ENCODE measurements around the gene RRP12. TPM values are rescaled to one million over a fixed set of nuclear protein-coding genes. Genes with fewer than 3 reads are reported as not detected.

RRP12 gene
- polyA plus RNA-seq, 1 of the 3 experiments (the other 2 are of a cell fraction) = 46.4 TPM

- H3K27ac ChIP-seq (ENCODE audit: low read depth in 2 of 2, low read length in 1 of 2) = no peak overlapping the region
- WGBS (ENCODE audit: low lambda C conversion rate) = 91% methylated on average over 6 of the region's 6 CpGs
- H3K4me2 ChIP-seq = no peak overlapping the region
- H3K9me2 ChIP-seq = no peaks in the 10 kb centered on the region
- no peak overlapping the region for H3K9ac ChIP-seq
- peaks cover 8 to 59% of the 10 kb centered on the region in 2 experiments for H3K36me3 ChIP-seq (replicated peaks in 1 of 2; ENCODE audit: control insufficient read depth in 1 of 2, insufficient read depth in 2 of 2, low read length in 1 of 2)
- DNase-seq = no peak
- TF ChIP-seq POLR2AphosphoS5 (IDR thresholded peaks at IDR 0.05; ENCODE audit: low read depth, low read length) (no peak), TCF12 (IDR thresholded peaks at IDR 0.05) (no peak), GATA2 (CRISPR knock-in tag; IDR thresholded peaks at IDR 0.05) (no peak), REST (IDR thresholded peaks at IDR 0.05; ENCODE audit: low read depth, low read length) (no peak), TAF1 (IDR thresholded peaks at IDR 0.05; ENCODE audit: borderline replicate concordance, low read depth, low read length) (no peak), GABPA (IDR thresholded peaks at IDR 0.05; ENCODE audit: low read depth) (no peak), SIN3A (IDR thresholded peaks at IDR 0.05; ENCODE audit: borderline replicate concordance, low read depth, low read length) (no peak), JUND (IDR thresholded peaks at IDR 0.05) (no peak), RCOR1 (IDR thresholded peaks at IDR 0.05; ENCODE audit: low read length) (no peak), CHD2 (IDR thresholded peaks at IDR 0.05; ENCODE audit: low read length, partially characterized antibody) (no peak), MEF2A (IDR thresholded peaks at IDR 0.05; ENCODE audit: borderline replicate concordance, low read depth) (no peak), USF2 (IDR thresholded peaks at IDR 0.05; ENCODE audit: borderline replicate concordance, low read depth, low read length) (no peak), FOXM1 (IDR thresholded peaks at IDR 0.05; ENCODE audit: low read depth) (no peak), NFIC (IDR thresholded peaks at IDR 0.05; ENCODE audit: borderline replicate concordance) (no peak)
- no peaks in the 10 kb centered on the region for H3K9me3 ChIP-seq
- no peak overlapping the region for H3K4me3 ChIP-seq (ENCODE audit: low read depth in 2 of 2, low read length in 1 of 2)
- no peaks in the 10 kb centered on the region for H3K79me2 ChIP-seq (ENCODE audit: insufficient read depth)
- CTCF ChIA-PET = interaction anchor here (1.2 kb wide), 1 partner anchor 32 kb away, joined by 3 read pairs; no protein-coding TSS in a partner anchor
- no peaks in the 10 kb centered on the region for H4K20me1 ChIP-seq (ENCODE audit: insufficient read depth)
- POLR2A ChIA-PET = interaction anchor here (0.8 kb wide), 1 partner anchor 36 kb away, joined by 3 read pairs; no protein-coding TSS in a partner anchor
- H3F3A ChIP-seq (replicated peaks; ENCODE audit: insufficient read depth) = no peaks in the 10 kb centered on the region
- no peak overlapping the region for H2AFZ ChIP-seq (ENCODE audit: low read depth)
- H3K4me1 ChIP-seq (ENCODE audit: control insufficient read depth in 1 of 2, insufficient read depth in 2 of 2, low read depth in 1 of 2, low read length in 1 of 2) = no peaks in the 10 kb centered on the region
- H3K27me3 ChIP-seq (ENCODE audit: insufficient read depth) = no peaks in the 10 kb centered on the region
Measured at GRCh38 chr10:97376413-97376812, 24.7 kb downstream of the RRP12 start.

GRCh38 chr10:97373456-97373855 lies 27.7 kb downstream of the RRP12 start:
- Histone ChIP-seq H2AFZ (ENCODE audit: low read depth) (no peak overlapping the region), H3K79me2 (ENCODE audit: insufficient read depth) (no peaks in the 10 kb centered on the region), H3K27me3 (ENCODE audit: insufficient read depth) (no peaks in the 10 kb centered on the region), H3K4me3 (ENCODE audit: low read depth in 2 of 2, low read length in 1 of 2) (no peak overlapping the region), H3F3A (replicated peaks; ENCODE audit: insufficient read depth) (no peaks in the 10 kb centered on the region), H3K27ac (ENCODE audit: low read depth in 2 of 2, low read length in 1 of 2) (no peak overlapping the region), H3K9me2 (no peaks in the 10 kb centered on the region), H3K4me1 (ENCODE audit: control insufficient read depth in 1 of 2, insufficient read depth in 2 of 2, low read depth in 1 of 2, low read length in 1 of 2) (no peaks in the 10 kb centered on the region), H3K9ac (no peak overlapping the region), H3K36me3 (replicated peaks in 1 of 2; ENCODE audit: control insufficient read depth in 1 of 2, insufficient read depth in 2 of 2, low read length in 1 of 2) (peaks cover 7 to 62% of the 10 kb centered on the region in 2 experiments), H3K4me2 (no peak overlapping the region), H4K20me1 (ENCODE audit: insufficient read depth) (no peaks in the 10 kb centered on the region), H3K9me3 (no peaks in the 10 kb centered on the region)
- 92% methylated on average over 4 of the region's 10 CpGs for WGBS (ENCODE audit: low lambda C conversion rate)
- no peak for DNase-seq
- ChIA-PET CTCF (interaction anchor here (0.6 kb wide), 1 partner anchor 125 kb away, joined by 3 read pairs; no protein-coding TSS in a partner anchor), POLR2A (no interaction called here)
- no peak for TF ChIP-seq TAF1 (IDR thresholded peaks at IDR 0.05; ENCODE audit: borderline replicate concordance, low read depth, low read length)
- TF ChIP-seq TCF12 (IDR thresholded peaks at IDR 0.05) = no peak
- no peak for TF ChIP-seq ELF1 (IDR thresholded peaks at IDR 0.05)
- TF ChIP-seq MAX (IDR thresholded peaks at IDR 0.05; ENCODE audit: low read depth) = no peak
- no peak for TF ChIP-seq RAD21 (IDR thresholded peaks at IDR 0.05; ENCODE audit: low read length)
- TF ChIP-seq NFIC (IDR thresholded peaks at IDR 0.05; ENCODE audit: borderline replicate concordance) = no peak
- TF ChIP-seq GATA2 (CRISPR knock-in tag; IDR thresholded peaks at IDR 0.05) = no peak
- TF ChIP-seq MXI1 (IDR thresholded peaks at IDR 0.05; ENCODE audit: low read depth, low read length) = no peak
- no peak for TF ChIP-seq CHD2 (IDR thresholded peaks at IDR 0.05; ENCODE audit: low read length, partially characterized antibody)
- TF ChIP-seq SMC3 (IDR thresholded peaks at IDR 0.05; ENCODE audit: low read depth, low read length) = no peak
- no peak for TF ChIP-seq YY1 (IDR thresholded peaks at IDR 0.05; ENCODE audit: low read depth)
- TF ChIP-seq IRF3 (IDR thresholded peaks at IDR 0.05; ENCODE audit: low read depth, low read length) = no peak
- no peak for TF ChIP-seq SIN3A (IDR thresholded peaks at IDR 0.05; ENCODE audit: borderline replicate concordance, low read depth, low read length)
- TF ChIP-seq FOXM1 (IDR thresholded peaks at IDR 0.05; ENCODE audit: low read depth) = no peak
- TF ChIP-seq EZH2phosphoT487 (IDR thresholded peaks at IDR 0.05; ENCODE audit: borderline replicate concordance, low read depth) = no peak
- TF ChIP-seq POLR2AphosphoS5 (IDR thresholded peaks at IDR 0.05; ENCODE audit: low read depth, low read length) = no peak
- TF ChIP-seq GABPA (IDR thresholded peaks at IDR 0.05; ENCODE audit: low read depth) = no peak
- TF ChIP-seq FOXJ3 (CRISPR knock-in tag; IDR thresholded peaks at IDR 0.05) = no peak
